Activated CD8-positive, alpha-beta memory T cell treated with anti-CD3 and anti-CD28 coated beads for 48 hours (primary cell): Measurements from ENCODE around the gene TCF4.

Experiments
- DNase-seq, 3 experiments: peaks; one replicate each; pipeline ENCODE4 v3.0.0-alpha.2; 2020; ENCODE audit warnings: low read depth in 2 of 3, low spot score in 2 of 3

TCF4 gene

DNA sequence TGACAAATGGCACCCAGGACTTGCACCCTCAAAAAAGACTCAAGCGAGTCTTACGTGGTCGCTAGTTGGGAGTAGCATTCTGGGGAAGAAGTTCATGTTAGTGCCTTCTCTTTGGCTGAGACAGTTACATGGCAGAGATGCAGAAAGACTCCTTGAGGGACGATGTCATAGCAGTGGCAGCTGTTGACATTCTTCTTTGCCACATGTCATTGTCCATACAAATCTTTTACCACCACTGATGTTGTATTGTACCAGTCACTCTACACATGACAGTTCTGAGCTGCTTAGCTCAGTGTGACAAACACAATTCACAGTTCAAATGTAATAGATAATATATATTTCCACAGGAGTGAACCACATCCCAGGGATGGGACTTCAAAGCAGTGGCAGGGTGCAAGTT is 197.1 kb downstream of the TCF4 start:
- no peak for DNase-seq

DNA sequence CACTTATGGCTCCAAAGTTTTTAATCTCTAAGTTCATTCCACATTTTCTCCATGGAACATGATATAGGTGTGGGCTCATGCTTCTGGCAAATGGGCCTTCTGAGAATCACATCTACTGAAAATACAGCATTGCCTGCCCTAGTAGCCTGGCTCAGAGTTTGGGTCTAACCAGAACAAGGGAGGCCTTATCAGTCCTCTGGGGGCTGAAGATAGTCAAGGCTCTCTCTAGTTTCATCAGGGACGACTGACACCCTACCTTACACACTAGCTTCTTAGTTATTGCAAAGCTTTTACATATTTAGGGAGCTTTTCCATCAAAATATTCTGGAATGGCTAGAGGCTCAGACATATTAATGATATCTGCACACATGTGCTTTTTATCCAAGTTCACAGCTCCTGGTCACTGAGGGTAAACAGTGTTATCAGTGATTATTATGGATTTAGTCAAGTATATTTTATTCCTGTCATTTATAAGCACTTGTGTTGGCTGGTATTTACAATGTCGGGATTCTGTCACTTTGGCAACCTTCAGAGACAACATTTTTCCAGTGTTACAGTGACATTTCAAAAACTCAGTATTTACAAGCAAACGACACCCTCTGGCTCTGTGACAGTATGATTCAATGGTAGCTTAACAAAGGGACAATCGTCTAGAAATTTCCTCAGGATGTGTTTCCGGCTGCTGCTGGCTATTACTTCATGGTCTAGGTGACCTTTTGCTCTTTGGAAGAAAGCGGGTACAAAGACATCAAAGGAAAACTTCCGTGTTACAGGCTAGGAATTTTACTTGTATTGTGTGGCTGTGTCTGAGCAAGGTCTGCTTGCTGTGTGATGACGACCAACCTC is 200.6 kb downstream of the TCF4 start:
- no peak for DNase-seq

DNA sequence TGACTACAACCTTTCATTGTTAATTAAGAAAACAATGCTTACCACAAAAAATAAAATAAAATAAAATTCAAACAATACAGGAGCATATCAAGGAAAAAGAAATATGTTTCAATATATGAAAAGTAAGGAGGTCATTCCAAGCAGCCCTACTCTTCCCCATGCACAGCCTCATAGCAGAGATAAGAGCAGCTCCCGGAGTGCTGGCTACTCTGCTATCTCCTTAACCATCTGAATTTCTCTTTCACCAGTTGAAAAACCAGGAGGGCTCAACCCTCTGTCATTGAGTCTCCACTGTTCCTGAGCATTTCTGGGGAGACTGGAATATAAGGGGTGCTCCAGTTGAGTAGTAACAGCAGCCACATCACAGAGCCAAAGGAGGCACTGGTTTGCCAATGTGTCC is 201.4 kb downstream of the TCF4 start:
- DNase-seq, result no peak

DNA sequence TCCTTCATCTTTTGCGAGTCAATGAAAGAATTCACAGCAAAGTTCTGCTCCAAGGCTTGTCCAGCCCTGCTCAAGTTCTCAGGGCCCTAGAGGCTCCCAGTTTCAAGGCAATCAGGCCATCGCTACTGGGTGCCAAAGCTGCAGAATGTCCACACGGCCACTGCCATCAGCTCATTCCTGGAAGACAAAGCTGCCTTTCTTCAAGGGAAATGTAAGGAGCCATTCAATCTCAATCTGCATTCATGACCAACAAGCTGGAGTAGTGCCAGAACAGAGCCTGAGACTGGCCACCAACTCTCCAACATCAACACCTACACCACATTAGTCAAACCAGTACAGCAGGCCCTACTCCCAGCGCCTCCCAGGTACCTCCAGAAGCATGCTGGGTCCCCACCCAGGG is 202.2 kb downstream of the TCF4 start:
- DNase-seq, result no peak

DNA sequence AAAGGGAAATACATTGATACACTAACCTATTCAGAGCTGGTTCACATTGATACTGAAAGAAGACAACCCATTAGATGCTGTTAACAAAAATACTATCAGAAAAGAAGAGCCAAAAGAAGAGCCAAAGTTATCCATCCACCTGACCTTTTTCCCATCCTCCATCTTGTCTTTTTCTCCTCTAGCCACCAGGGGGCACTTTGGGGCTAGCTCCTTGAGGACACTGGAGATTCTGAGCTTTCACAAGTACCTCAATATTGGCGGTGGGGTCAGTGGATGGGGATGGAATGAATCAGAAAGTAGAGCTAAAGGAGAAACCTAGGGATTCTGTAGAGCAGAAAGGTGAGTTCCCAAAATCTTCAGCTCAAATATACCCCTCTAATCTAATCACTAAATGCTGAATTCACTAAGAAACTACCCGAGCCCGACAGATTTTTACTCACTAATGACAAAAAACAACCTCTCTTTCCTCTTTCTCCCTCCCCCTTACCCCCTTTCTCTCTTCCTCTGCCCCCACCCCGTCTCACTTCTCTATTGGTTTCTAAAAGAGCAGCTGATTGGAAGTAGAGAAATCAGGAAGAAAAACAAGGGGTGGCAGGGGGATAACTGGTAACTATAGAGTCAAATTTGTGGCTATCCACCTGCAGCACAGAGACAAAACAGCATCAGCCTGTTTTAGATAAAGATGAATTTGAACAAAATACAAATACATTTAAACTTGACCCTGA is 203.3 kb downstream of the TCF4 start:
- no peak for DNase-seq

DNA sequence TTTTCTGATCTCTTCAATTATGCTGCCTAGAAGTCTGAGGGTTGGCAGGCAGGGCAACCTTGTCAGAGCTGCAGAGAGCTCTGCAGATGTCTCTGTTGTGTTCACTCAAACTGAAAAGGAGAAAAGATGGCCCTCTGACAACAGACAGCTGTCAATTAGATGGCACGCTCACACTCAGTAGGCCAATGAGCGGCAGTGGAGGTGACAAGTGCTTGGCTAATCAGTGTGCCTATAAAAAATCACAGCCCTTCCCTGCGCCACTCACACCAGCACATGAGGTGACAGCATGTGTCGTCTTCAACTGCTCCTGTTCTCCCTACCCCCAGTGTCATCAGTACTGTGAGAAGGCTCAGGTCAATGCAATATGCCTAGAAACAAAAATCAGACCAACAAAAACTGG is 203.9 kb downstream of the TCF4 start:
- DNase-seq, result no peak

DNA sequence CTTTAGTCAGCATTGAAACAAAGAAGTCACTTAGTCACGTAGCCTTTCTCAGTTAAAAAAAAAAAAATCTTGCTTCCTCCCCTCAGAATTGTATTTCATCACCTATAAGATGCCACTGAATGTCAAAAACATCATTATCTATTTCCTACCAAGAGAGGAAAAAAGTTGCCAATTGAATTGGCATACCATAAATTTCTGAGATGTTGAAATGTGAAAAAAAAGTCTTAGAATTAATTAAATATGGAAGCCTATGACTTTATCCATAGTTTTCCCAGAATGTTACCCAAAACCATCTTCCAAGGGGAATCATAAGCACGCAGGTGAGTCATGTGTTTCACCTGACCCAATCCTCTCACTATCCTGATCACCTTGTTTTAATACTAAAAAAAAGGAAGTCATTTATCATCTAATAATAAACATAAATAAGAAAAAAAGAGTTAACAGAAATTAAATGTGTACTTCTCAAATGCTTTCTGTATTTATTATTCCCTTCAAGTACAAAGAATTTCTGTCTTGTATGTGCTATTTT is 205.7 kb downstream of the TCF4 start:
- no peak for DNase-seq

DNA sequence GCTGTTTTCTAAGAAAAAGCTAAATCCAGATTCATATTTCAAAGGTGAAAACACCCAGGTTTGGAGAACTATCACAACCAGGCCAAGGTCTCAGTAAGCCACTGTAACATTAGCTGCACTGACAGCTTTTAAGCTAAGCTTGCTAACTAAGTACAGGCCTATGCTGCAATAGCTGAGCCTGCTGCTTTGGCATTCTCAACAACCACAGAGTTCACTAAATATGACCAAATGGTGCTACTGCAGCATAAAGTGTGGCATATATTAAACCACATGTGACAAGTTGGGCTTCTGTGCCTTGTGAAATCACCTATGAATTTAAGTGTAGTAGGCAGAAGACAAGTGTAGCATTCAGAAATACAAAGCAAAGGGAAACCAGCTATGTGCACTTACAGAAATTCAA is 206.7 kb downstream of the TCF4 start:
- no peak for DNase-seq

DNA sequence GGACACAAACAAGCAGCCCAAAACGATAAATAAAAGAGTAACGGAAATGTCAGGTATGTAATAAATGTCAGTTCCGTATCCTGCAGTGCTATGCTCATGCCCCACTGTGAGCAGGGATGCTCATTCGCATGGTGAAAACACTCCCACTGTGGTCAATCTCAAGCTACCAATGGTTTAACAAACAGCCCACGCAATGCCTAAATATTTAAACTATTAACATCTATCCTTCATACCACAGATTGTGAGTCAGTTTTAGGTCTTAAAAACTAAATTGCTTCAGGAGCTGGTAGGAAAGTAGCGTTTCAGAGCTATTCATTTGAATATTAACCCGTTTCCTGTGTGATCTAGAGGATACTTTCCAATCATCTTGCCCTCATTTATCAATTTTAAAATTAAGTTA is 207.4 kb downstream of the TCF4 start:
- DNase-seq, result no peak

DNA sequence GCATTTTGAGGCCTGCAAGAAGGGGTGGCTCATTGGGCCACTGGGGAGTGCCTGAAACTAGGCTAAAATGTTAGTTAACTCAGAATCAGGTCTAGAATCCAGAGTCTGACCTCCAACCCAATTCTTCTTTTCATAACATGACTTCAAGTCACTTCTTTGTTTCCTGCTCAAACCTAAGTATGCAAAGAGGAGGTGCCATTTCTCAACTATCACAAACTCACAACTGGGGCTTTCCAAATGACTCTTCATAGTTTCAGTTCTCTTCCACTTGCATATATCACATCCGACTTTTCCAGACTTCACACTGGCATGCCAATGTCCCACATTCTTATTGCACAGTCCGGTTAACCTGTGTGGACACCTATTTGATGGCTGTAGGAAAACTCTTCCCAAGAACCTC is 211.6 kb downstream of the TCF4 start:
- no peak for DNase-seq

DNA sequence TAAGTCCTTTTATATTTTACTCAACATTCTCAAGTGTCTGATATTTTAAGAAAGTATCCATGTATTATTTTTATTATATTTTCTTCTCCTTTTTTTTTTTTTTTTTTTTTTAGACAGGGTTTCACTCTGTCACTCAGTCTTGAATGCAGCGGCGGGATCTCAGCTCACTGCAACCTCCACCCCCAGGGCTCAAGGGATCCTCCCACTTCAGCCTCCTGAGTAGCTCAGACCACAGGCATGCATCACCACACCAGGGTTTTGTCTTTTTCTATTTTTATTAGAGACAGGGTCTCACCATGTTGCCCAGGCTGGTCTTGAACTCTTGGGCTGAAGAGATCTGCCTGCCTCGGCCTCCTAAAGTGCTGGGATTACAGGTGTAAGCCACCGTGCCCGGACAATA is 212.1 kb downstream of the TCF4 start:
- DNase-seq, result no peak

DNA sequence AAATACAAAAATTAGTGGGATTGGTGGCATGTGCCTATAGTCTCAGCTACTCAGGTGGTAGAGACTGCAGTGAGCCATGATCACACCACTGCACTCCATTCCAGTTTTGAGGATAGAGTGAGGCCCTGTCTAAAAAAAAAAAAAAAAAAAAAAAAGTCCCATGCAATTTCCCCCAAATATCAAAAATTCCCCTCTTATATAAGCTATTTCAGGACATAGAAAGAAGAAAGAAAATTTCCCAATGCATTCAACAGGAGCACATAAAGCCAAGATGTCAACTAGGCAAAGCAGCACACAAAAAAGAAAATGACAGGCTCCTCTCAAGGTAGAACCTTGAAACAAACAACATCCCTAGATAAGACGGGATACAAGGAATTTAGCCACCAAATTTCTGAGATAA is 213.3 kb downstream of the TCF4 start:
- DNase-seq, result no peak

DNA sequence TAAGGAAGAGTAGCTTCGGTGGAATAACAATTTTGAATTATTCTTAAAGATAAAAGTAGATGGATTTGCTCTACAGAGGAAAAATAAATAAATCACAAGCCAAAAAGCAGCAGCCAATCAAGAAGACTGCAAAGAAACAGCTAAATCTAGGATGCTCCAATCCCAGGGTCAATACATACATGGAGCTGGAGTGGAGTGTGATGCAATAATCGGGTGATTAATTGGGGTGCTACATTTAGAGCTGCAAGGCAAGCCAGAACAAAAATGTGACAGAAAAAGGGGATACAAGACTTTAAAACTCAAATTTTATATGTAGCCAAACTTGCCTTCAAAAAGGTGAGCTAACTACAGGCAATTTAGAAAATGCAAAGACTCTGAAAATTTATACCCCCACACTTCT is 215.8 kb downstream of the TCF4 start:
- DNase-seq, result no peak

DNA sequence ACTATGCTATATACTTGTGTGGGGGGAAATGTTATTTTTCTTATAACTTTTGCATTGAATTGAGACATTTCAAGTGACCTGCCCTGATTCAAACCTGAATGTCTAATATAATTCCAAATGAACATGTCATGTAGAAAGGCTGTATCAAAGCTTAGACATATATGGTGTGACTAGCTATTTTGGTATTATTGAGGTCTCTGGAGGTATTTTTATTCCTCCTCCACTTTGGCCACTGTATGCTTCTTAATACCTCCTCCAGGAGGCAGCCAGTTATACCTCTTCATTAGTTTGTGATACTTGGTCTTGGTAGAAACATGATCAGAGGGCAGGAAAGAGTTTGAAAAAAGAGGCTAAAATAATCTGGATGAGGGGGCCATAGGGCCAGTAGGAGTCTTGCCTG is 217.1 kb downstream of the TCF4 start:
- DNase-seq, result no peak

DNA sequence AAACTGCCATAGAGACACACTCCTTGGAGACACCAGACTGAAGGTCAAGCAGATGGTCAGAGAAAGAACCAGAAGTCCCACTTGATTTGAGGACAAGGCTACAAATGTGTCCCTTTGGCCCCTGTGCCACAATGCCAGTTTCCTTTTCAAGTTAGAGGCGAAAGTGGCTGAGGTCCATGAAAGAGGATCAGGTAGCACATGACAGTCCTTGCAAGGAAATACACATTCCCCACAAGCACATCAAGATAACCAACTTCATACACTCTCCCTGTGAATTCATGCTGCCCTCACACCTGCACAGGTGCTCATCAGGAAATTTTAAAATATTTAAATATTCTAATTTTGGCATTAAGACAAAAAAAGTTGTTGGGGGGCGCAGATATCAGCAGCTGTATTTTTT is 218.6 kb downstream of the TCF4 start:
- DNase-seq, result no peak

DNA sequence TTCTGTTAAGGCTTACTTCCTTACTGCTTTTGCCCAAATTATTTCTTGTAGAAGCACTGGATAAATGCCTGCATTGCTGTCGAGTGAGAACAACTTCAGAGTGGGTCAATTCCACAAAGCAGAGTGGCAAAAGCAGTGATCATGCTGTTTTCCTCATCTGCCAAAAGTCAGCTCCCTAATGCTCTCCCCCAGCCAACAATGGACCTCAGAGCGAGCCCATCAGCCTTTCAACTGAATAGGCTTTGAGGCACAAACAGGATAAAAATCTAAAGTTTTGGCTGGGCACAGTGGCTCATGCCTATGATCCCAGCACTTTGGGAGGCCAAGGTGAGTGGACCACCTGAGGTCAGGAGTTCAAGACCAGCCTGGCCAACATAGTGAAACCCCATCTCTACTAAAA is 222.7 kb downstream of the TCF4 start:
- DNase-seq, result no peak

DNA sequence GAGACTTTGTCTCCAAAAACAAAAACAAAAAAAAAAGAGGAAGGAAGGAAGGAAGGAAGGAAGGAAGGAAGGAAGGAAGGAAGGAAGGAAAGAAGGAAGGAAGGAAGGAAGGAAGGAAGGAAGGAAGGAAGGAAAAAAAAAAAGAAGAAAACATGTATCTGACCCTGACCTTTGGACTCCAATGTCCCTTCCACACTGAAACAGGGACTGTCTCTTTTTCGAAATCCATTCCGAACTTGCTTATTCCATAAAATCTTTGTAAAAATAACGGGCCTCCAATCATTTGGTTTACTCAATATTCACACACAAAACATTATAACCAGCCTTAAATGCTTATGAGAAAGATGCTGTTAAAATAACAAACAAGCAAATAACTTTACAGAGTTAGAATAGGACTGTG is 225.7 kb downstream of the TCF4 start:
- DNase-seq, result no peak

DNA sequence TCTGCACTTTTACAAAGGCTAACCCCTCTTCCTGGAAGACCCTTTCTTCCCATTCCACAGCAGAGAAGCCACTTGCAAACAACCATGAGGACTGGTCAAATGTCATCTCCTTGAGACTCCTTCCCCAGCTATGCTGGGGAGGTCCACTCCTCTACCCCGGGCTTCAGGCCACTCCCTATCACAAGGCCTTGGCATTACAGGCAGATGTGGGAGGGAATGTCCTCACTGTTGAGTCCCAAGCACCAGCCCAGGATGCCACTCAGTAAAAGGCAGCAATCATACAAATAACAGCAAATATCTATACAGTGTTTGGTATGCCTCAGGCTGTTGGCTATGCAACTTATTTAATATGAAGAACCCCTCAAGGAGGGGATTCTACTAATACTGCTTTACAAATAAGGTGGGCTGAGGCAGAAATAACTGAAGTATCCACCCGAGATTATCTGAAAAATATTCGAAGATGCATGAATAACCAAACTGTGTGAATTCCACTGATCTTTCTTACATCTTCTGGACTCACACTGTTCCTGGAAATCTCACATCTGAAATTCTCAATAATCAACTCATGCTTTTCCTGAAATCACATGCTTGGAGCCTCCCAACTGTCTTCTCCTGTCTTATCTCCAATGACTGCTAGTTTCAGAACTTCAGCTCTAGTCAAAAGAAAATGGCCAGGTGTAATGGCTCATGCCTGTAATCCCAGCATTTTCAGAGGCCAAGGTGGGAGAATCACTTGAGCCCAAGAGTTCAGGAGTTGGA is 226.3 kb downstream of the TCF4 start:
- no peak for DNase-seq

DNA sequence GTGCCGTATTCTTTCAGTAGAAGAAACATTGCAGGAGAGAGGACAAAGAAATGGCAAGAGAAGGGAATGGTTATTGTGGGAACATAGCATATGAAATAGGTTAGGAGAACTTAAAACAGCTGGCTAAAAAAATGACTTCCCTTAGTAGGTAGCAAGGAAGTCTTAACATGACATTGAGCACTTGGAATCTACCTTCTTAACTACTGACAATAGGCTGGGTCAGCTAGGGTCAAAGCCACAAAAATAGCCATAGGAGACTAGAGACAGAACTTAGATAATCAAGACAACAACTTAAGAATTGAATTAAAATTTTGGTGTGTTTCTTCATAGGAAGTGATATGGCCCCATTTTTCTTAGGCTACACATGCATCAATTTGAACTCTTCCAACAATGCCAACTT is 227.9 kb downstream of the TCF4 start:
- no peak for DNase-seq

DNA sequence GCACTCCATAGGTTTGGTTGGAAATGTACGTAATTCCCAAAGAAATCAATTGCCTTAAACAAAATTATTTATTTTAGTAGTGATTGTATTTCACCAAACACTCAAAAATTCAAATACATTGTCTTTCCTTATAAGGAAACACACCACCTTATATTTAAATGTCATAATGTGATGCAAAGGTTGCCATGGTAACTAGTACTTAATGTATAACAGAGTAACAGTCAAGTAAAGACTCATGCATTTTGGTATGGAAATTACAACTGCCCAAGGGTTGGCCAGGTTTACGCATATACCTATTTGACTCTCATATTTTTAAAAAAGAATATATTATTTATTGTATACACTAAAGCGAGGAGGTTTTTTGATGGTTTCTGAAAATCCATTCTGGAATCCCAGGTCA is 231.2 kb downstream of the TCF4 start:
- no peak for DNase-seq

DNA sequence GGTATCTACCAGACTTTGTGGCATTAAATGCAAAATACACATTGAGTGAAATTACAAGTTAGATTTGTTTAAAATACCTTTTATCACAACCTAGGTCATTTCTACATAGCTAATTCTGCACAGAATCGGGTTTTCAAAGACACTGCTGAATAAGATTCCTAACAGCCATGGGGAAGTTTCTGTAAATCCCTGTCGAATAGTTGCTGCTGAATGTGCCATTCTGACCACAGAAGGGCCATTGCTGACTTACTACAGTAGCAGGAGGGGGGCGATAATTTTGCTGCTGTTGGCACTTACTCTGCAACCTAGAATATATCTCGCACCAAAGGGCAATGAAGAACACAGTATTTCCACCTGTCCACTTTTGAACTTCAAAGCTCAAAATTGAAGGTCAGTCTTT is 232.8 kb downstream of the TCF4 start:
- no peak for DNase-seq

DNA sequence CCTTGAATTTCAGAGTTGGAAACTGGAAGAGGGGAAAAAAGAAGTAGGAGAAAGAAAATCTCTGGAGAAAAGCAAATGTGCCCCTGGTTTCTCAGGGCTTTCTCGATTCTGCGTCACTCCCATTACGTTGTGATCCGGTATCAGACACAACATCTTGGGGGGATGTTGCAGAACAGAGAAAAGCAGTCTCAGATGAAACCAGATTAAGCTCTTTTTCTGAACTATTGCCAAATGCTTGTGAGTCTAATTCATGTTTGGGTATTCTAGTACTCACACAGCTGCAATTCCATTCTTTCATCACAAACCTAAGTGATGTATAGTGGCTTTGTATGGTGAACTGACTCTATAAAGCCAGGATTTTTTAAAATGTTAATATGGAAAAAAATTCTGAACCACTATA is 233.2 kb downstream of the TCF4 start:
- no peak for DNase-seq
